HG03025 (cell line): ENCODE measurements around the gene BMP7.

Source experiments
- ATAC-seq: cut with Tn5 transposase; IDR thresholded peaks from one replicate; pipeline ENCODE4 v1.9.1; 2021; ENCODE audit warnings: mild to moderate bottlenecking, moderate library complexity; ENCODE audit not compliant: unreplicated experiment, low FRiP score

BMP7 gene

DNA sequence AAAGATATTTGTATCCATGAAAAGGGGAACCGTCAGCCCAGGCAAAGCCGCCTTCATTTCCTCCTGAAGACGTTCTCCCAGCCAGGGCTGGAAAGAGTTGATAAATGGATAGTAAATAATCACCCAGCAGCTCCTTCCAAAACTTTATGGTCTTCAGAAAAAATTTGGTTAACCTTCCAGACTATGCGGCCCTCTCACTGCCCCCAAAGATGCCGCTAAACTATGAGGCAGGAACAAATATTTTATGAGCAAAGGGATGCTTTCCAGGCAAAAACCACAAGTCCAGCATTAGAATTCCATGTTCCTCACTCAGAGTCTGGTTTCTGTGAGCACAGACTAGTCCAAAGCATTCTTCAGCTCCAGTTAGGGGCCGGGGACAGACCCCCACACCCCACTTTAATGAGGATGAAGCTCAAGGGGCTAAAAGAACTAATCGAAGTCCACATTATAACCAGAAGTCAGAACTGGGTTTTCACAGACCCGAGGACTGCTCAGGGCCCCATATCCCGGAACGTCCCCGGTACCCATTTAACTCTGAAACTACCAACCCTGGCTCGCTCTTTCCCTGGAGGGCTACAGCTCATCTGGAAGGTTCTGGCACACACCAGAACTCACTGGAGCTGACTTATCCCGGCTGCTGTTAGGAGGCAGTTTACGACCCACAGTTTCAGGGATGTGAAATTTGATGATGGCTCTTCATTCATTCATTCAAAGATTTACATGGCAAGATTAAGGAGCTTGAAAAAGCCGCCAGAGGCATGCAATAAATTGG is 29.4 kb downstream of the BMP7 start:
- ATAC-seq = no peak

DNA sequence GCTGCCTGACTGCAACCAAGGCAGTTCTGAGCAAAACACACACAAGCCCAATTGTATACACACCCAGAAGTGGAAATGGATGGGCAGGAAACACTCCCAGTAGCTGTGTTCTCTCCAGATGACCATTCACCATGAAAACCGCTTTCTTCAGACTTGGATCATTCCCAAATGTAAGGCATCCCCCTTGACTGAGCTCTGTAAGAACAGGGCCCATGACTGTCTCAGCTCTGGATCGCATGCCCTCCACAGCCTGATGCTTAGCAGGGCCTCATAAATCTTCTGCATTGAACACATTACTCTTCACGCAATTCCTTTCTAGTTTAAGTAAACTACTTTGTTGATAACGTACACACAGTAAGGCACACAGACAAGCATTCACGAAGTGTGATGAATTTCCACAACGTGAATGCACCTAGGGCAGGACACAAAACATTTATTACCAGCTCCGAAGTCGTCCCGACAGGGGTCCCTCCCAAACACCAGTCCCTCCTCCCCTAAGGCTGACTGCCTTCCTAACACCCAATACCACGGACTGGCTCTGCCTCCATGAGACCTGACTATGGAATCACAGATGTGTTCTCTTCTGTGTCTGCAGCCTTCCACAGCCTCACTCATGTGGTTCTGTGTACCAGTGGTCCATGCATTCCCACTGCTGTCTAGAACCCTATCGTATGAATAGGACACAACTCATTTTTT is 31.7 kb downstream of the BMP7 start:
- no peak for ATAC-seq

DNA sequence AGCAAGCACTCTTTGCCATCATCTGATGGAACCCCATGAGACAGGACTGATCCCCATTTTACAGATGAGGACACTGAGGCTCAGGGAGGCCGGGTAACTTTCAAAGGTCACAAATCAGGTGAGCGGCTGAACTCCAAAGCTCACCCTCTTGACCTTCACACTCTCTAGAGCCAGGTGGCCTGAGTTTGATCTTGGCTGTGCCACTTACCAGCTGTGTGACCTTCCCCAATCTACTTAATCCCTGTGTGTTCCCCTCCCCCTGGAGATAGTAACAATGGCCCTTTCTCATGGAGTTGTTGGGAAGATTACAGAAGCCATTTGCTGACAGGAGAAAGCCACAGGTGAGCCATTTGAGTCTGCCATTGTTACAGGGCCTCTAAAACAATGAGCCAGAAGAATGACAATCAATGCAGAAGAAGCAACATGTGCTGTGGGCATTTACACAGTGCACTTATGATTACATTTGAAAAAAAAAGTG is 34.5 kb downstream of the BMP7 start:
- ATAC-seq = no peak

DNA sequence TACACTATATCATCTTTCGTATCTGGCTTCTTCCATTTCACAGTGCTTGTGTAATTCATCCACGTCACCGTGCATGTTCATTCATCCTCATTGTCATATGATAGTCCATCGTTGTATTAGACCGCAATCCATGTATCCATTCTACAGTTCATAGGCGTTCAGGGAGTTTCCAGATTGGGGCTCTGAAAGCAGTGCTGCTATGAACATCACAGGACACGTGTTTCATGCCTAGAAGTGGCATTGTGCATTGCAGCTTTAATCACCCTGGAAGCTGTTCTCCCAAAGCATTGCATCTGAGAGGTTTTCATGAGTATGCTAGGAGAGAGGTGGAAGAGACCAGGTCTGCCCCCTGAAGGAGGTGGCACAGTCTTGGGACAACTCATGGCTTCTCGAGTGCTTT is 35.3 kb downstream of the BMP7 start:
- ATAC-seq = no peak

DNA sequence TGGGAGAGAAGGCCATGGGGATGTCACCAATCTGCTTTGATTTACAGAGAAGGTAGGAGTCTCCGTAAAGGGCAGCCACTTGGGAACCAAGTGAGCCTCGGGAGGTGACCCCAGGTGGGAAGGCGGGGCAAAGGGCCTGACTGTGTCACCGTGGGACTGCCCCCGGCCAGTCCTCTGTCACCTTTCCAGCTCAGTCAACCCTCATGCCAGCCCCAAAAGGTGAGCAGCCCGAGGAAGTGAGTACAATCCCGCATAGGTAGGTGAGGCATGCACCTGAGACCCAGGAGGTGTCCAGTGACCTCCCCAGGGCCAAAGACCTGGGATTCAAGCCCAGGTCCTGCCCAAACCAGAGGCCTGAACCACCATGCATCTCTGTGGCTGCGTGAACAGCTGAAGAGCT is 36.2 kb downstream of the BMP7 start:
- no peak for ATAC-seq

DNA sequence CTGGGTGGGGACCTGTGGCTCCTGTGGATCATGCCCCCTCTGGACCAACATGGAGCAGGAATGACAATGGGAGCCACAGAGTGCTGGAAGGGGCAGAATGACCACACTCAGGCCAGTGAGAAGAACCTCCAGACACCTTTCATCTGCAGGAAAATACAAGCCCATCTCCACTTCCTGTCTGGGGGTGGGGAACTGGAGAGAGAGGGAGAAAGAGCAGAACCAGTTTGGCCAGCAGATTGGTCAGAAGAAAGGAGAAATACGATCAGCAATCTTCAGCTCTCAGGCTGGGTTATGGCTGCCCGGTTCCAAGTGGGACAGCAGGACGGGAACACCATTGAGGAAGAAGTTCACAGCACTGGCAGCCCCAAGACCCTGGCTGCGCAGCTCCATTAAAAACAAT is 37.0 kb downstream of the BMP7 start:
- ATAC-seq = no peak

DNA sequence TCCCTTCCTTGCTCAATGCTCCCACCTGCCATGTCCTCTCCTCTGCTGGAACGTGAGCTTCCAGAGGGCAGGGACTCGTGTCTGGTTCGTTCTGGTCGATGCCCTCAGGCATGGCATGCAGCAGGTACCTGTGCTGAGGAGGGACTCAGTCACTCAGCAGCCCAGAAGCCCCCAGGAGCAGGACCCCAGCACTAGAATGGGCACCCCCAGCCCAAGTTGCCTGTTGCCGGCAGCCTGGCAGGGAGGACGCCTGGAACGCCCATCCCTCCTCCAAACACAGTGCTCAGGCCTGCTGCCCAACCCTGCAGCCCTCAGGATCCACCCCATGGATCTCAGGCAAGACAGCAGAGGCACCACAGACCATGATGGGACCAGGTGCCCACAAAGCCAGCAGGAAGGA is 40.6 kb downstream of the BMP7 start:
- ATAC-seq = no peak

DNA sequence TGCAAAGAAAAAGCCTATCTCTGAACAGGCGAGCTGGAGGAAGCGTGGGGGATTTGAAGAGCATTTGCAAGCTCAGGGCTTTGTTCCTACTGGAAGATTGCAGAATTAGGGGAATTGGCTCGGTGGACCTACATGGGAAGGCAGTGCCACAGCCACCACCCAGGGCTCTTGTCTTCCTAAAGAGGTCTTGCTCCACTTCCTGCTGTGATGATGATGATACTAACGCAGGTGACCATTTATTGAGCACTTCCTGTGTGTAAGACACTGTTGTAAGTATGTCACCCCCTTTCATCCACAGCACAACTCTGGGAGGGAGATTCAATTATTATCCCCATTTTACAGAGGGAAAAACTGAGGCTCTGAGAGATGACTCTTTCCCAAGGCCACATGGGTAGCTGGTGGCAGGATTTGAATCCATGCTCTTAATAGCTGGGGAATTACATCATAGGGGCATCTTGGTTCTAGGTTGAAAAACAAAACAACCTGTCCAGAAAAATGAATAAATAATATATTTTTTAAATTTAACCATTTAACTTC is 41.2 kb downstream of the BMP7 start:
- no peak for ATAC-seq

DNA sequence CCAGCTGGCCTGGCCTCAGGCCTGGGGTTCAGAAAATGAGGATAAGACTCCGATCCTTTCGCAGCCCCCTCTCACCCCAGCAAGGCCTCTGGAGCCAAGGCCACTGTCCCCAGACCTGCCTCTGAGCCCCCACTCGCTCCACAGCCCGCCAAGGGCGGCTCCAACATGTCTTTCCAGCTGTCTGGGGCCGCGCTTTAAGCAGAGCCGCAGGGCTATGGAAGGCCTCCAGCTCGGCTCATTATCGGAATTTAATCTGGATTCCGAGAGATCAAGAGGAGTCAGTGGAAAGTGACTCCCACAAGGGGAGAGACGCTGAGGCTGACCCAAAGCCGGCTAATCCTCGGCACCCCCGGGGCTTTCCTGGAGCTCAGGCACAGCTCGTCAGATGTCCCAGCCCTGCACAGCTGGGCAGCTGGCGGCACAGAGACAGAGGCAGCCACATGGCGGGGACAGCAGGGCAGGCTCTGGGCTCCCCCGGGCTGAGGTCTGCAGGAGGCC is 41.8 kb downstream of the BMP7 start:
- no peak for ATAC-seq

DNA sequence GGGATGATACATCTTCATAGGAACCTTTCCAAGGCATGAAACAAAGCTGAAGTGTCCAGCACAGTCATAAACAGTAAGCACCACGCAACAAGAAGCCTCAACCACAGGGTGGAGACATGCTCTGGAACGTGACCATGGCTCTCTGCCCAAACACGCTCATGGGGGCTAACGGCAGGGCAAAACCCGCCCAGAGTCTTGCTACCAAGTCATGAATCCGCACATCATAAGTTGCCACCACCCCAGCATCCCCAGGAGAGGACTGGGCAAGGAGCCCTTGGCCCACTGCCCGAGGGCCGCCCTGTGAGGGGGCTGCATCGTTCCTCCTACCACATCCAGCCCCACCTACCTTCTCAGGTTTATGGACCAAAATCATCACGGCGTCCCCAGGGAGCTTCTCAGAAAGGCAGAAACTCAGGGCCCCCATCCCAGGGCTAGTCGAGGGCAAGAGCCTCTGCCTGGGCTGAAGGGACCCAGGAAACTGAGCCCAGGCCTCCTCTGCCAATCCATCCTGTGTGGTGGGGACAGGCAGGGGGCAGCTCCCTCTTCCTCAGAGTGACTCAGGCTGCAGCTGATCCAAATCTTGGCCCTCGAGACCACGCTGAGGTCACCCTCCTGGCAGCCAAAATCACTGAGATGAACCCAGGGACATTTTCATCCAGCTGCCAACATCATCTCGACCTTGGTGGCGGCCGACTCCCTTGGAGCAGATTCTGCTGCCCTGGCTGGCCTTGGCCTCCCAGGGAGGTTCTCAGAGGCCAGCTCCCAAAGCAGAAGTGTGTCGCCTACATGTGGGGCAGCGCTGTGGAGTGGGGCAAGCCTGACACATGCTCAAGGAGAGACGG is 42.6 kb downstream of the BMP7 start:
- no peak for ATAC-seq

DNA sequence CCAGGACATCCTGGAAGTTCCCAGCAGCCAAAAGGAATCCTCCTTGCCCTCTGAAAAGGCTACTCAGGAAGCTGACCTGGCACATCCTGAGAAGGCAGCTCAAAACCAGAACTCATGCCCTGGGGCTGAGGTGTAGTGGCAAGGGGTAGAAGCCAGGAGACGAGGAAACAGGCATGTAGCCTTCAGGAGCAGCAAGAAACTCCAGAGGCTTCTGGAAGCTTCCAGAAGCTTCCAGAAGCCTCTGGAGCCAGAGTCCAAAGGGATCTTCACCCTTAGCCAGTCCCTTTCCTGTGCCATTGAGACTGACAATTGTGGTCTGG is 43.9 kb downstream of the BMP7 start:
- no peak for ATAC-seq

DNA sequence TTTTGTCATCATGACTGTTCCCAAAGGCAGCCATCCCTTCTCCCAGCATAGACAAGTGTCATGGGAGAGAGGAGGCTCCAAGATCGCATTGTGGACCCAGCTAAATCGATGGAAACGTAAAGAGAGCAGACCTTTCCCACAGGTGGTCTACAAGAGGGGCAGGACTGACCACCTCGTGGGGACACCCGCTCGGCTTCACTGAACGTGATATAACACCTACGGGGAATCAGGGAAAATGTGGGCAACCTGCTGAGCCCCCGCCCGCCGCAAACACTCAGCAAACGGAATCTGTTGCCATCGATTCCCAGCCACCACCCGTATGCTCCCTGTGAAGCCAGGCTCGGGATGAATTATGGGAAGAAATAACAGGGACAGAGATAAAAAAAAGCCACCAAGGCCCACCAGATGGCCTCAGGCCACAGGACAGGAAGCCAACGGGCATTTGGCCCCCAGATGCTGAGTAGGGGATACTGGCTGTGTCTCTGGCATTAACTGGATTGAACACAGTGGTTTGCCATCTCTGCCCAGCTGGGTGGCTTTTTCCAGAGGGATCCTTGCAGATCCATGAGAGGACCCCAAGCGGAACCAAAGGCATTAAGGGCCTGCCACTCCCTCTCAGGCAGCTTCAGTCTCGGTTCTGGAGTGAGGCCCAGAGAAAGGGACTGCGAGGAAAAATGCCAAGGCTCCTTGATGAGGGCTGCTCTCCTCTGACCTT is 44.4 kb downstream of the BMP7 start:
- no peak for ATAC-seq

DNA sequence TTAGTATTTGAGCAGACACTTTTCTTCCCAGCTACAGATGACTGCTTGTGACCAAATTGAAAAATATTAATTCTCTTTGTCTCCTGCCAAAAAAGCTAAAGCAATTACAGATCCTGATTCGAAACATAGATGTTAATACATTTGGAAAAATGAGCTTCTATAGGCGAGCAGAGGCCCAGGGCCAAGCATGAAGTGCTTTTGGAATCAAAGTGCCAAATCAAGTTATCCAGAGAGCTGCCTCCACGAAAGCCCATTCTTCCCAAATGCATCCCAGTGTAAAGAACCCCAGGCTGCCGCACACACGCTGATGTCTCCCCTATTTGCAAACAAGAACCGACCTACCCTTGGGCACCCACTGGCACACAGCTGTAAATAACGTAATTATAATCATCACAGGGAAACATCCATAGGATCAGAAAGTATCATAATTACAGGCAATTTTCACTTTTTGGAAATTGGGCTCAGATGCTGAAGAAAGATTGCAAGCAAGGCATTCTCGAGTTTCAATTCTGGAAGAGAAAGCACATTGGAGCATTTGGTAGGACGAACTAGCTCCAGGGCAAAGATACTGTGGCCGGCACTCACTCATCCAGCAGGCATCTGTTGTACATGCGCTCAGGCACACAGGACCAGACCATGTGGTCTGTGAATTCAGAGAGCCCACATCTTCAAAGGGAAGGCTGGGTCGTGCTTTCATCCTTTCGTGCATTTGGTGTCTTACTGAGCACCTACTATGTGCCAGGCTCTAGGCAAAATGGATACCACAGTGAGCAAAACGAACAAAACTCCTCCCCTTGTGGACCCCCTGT is 45.9 kb downstream of the BMP7 start:
- no peak for ATAC-seq

DNA sequence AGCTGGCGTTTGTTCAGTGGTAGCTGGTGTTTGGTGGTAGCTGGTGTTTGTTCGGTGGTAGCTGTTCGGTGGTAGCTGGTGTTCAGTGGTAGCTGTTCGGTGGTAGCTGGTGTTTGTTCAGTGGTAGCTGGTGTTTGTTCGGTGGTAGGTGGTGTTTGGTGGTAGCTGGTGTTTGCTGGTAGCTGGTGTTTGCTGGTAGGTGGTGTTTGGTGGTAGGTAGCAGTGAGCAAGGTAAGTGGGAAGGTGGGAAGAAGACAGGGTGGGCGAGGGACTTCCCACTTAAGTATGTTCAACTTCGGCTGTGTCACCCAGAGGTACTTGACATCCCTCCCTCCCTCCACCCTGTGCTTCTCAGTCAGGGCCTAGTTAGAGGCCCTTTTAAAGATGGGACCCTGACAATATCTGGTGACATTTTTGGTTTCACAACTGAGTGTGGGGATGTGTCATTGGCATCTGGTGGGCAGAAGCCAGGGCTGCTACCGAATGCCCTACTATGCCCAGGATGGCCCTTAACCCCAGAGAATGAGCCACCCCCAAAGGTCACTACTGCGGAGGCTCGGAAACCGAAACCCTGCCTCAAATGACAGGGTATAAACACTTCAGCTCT is 47.3 kb downstream of the BMP7 start:
- no peak for ATAC-seq

DNA sequence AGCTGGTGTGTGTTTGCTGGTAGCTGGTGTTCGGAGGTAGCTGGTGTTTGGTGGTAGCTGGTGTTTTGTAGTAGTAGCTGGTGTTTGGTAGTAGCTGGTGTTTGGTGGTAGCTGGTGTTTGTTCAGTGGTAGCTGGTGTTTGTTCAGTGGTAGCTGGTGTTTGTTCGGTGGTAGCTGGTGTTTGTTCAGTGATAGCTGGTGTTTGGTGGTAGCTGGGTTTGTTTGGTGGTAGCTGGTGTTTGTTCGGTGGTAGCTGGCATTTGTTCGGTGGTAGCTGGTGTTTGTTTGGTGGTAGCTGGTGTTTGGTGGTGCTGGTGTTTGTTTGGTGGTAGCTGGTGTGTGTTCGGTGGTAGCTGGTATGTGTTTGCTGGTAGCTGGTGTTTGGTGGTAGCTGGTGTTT is 48.0 kb downstream of the BMP7 start:
- no peak for ATAC-seq

DNA sequence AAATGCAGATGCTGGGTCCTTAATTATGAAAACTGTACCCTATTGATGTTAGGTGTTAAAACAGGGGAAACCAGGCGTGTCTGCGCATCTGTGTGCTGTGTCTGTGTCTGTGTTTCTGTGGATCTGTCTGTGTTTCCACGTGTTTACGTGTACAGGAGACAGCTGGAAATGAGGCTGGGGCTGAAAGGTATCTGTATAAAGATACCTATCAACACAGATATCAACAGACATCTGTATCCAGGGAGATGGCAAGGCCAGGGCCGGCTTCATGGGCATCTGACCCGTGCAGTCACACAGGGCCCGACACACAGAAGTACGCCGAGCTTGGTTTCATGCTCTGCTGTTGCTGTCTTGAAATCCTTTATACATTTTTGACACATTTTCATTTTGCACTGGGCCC is 48.6 kb downstream of the BMP7 start:
- no peak for ATAC-seq

DNA sequence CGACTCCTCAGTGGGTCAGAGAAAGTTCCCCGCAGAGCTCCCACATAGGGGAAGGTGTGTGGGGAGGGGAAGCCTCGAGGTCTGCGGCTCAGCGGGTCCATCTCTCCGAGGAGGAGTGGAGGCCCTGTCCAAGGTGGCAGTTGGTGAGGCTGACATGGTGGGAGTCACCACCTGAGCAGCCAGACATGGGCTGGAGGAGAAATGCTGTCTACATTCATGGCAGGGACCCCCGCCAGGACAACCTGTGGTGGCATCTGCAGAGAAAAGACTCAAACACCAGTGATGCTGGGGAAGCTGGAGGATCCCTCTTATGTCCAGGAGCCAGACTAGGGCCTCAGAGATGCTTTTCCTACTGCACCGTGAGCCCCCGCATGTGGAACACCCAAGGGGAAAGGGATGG is 49.8 kb downstream of the BMP7 start:
- no peak for ATAC-seq

DNA sequence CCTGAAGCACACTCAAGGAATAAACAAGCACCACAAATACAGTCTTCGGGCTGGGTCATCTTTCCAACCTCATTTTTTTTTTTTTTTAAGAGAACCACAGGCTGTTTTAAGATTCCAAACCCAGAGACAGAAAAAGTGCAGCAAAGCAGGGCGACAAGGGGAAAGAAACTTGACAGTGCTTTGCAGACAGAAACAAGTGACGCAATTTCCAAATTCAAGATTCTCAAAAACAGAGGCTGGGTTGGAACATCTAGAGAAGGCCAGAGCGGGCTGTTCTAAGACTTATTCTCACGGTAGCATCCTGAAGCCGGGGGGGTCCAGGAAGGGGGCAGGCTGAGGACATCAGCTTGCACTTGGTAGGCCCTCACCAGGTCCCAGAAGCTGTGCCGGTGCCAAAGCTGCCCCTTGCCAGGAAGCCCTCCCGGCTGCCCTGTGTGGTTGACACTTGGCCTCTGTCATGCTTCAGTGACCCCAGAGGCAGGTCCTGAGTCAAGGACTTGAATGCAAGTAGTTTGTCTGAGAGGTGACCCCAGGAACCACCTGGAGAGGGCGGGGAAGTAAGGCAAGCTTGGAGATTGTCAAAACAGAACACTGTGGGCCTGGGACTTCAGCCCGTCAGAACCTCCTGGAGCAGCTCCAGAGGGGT is 50.5 kb downstream of the BMP7 start:
- ATAC-seq = no peak

DNA sequence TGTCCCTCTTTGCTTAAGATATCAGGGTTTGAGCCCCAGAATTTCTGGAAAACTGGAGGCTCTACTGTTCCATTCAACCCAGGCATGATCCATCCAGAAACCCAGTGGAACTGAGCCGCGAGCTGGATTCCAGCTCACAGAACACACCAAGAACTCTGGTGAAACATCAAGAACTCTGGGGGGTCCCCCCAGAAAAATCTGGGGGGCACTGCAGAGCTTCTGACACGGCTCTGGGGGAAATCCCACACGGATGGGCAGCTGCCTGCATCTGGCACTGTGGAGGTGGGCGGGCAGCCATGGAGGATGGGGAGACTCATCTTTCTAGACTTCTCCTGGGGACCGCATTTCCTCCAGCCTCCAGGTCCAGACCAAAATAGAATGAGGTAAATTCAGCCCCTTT is 51.0 kb downstream of the BMP7 start:
- ATAC-seq = no peak
